ENCODE results near the gene GALNT18.

DNA sequence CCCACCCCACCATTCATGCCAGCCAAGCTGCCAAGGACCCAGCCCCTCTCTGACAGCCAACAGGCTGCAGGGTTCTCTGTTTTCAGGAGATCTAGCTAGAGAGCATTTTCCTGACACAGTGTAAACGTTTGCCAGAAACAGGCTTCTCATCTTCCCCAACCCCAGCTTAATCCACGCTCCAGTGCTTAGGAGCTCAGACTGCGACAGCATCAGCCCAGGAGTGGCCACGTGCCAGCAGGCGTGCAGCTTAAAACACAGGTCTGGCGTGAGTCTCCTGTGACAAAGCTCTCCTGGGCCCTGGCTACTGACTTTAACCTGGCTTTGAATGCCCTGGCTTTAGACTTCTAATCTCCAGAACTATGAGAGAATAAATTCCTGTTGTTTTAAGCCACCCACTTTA is 66.6 kb downstream of the GALNT18 start:
- TF ChIP-seq, protein P1, sequence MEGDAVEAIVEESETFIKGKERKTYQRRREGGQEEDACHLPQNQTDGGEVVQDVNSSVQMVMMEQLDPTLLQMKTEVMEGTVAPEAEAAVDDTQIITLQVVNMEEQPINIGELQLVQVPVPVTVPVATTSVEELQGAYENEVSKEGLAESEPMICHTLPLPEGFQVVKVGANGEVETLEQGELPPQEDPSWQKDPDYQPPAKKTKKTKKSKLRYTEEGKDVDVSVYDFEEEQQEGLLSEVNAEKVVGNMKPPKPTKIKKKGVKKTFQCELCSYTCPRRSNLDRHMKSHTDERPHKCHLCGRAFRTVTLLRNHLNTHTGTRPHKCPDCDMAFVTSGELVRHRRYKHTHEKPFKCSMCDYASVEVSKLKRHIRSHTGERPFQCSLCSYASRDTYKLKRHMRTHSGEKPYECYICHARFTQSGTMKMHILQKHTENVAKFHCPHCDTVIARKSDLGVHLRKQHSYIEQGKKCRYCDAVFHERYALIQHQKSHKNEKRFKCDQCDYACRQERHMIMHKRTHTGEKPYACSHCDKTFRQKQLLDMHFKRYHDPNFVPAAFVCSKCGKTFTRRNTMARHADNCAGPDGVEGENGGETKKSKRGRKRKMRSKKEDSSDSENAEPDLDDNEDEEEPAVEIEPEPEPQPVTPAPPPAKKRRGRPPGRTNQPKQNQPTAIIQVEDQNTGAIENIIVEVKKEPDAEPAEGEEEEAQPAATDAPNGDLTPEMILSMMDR (conservative IDR thresholded peaks at IDR 0.05) = no peak
- TF ChIP-seq EZH2 (IDR thresholded peaks at IDR 0.05; ENCODE audit: low read depth) = no peak
